ENCODE results near the gene STAG3.

DNA sequence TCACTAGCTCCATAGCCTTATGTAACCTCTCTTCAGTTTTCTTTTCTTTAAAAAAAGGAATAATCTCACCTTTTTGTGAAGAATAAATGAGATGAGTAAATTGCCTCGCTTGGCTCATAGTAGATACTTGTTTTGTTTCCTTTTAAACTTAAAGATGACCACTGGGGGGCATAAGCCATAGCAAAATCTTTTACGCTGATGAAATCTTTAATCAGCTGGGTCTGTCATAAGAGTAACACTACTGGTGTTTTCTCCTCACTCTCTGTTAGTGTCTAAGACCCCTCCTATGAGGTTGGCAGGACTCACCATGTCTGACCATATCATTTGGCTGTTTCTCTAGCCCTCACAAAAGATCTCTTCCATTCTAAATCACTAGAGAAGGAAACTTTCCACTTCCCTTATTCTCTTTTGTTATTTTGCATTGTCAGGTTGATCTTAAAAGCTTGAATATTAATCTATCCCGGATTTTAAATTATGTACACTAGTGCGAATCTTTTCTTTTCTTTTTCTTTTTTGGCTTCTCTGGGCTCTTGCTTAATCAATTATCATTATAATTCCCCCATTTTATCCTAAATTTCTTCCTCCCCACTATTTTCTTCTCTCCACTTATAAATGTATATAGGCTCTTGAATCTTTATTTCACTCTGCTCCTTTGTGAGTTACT, 12.5 kb downstream of the STAG3 start:
- TF ChIP-seq POLR2AphosphoS5 (IDR thresholded peaks at IDR 0.05; ENCODE audit: insufficient read depth in 1 of 2, low read depth in 1 of 2): no peak
- TF ChIP-seq POLR2A (IDR thresholded peaks at IDR 0.05): no peak
- TF ChIP-seq, protein P1, sequence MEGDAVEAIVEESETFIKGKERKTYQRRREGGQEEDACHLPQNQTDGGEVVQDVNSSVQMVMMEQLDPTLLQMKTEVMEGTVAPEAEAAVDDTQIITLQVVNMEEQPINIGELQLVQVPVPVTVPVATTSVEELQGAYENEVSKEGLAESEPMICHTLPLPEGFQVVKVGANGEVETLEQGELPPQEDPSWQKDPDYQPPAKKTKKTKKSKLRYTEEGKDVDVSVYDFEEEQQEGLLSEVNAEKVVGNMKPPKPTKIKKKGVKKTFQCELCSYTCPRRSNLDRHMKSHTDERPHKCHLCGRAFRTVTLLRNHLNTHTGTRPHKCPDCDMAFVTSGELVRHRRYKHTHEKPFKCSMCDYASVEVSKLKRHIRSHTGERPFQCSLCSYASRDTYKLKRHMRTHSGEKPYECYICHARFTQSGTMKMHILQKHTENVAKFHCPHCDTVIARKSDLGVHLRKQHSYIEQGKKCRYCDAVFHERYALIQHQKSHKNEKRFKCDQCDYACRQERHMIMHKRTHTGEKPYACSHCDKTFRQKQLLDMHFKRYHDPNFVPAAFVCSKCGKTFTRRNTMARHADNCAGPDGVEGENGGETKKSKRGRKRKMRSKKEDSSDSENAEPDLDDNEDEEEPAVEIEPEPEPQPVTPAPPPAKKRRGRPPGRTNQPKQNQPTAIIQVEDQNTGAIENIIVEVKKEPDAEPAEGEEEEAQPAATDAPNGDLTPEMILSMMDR (IDR thresholded peaks at IDR 0.05): no peak
